Activated CD8-positive, alpha-beta memory T cell treated with anti-CD3 and anti-CD28 coated beads, Interleukin-2, amount 10 ng/mL, durations not matched to agents 7 days and 5 days (primary cell): ENCODE results near the gene ZNF576. TPM values are rescaled to one million over a fixed set of nuclear protein-coding genes. Genes with fewer than 3 reads are reported as not detected.
"Not testable (repeated sequence)": the region's sequence is repeated elsewhere in the genome, so short reads cannot be mapped to it uniquely, and the experiment has no call there.

Source experiments
- ATAC-seq: fragments of 150-1000 bp; cut with Tn5 transposase; one replicate; pipeline ENCODE4 v1.10.0; 2021; ENCODE audit warnings: moderate library complexity
- CTCF ChIA-PET: fragments of 350-600 bp; sonication (Branson Sonifier 250); formaldehyde crosslinking; loops from one replicate; lab custom pipeline; 2021; ENCODE audit warnings: antibody characterized with exemption; lab: Charles Lee
- DNase-seq: peaks from one replicate; pipeline ENCODE4 v3.0.0-alpha.2; 2020
- H3K27ac Mint-ChIP-seq: one replicate; pipeline ENCODE4 v1.8.0; 2021; ENCODE audit warnings: mild to moderate bottlenecking, mixed read lengths
- H3K27me3 Mint-ChIP-seq: one replicate; pipeline ENCODE4 v1.8.0; 2021; ENCODE audit warnings: mixed read lengths
- H3K36me3 Mint-ChIP-seq: one replicate; pipeline ENCODE4 v1.8.0; 2021; ENCODE audit warnings: mild to moderate bottlenecking, mixed read lengths
- H3K4me1 Mint-ChIP-seq: one replicate; pipeline ENCODE4 v1.8.0; 2021; ENCODE audit warnings: mixed read lengths
- H3K4me3 Mint-ChIP-seq: one replicate; pipeline ENCODE4 v1.8.0; 2021; ENCODE audit warnings: mild to moderate bottlenecking, moderate library complexity, mixed read lengths
- H3K9me3 Mint-ChIP-seq: one replicate; pipeline ENCODE4 v1.8.0; 2022; ENCODE audit warnings: low read depth, mixed read lengths
- total RNA-seq, 2 experiments: library from RNA; stranded (reverse); gene quantifications; one replicate each; pipeline ENCODE4 v1.2.3, GENCODE V29; 2021

Gene ZNF576
- total RNA-seq, 2 experiments from 2014 or later: 18.6 to 21.3 TPM

GRCh38 chr19:43641333-43641732 lies 44.9 kb downstream of the ZNF576 start:
- Mint-ChIP-seq H3K9me3 (no peaks in the 10 kb centered on the region), H3K36me3 (no peaks in the 10 kb centered on the region), H3K4me3 (peak overlapping the region; percentile 17)

GRCh38 chr19:43642531-43642930 lies 46.1 kb downstream of the ZNF576 start:
- no peaks in the 10 kb centered on the region for H3K9me3 Mint-ChIP-seq
- ATAC-seq (no peak), DNase-seq (no peak)
- peaks cover 12% of the 10 kb centered on the region for H3K4me1 Mint-ChIP-seq
- H3K27me3 Mint-ChIP-seq: peaks cover 34% of the 10 kb centered on the region
- no peak overlapping the region for H3K27ac Mint-ChIP-seq
- CTCF ChIA-PET: interaction anchor here (1.9 kb wide), 1 partner anchor 9 kb away, joined by 8 read pairs; no protein-coding TSS in a partner anchor
- no peak overlapping the region for H3K4me3 Mint-ChIP-seq
- no peaks in the 10 kb centered on the region for H3K36me3 Mint-ChIP-seq

More at GRCh38 chr19:43641333-43641732, 44.9 kb downstream of the ZNF576 start:
- Mint-ChIP-seq H3K4me1 (peaks cover 12% of the 10 kb centered on the region), H3K27ac (no peak overlapping the region), H3K27me3 (peaks cover 41% of the 10 kb centered on the region)
- DNase-seq (no peak), ATAC-seq (no peak)
- CTCF ChIA-PET: interaction anchor here (0.8 to 1.3 kb wide), 3 partner anchors 23 to 168 kb away, joined by 3 to 5 read pairs (median 3); no protein-coding TSS in a partner anchor

GRCh38 chr19:43643326-43643725 lies 46.9 kb downstream of the ZNF576 start:
- no peak overlapping the region for H3K4me3 Mint-ChIP-seq
- H3K4me1 Mint-ChIP-seq: peaks cover 12% of the 10 kb centered on the region
- no peak for ATAC-seq
- CTCF ChIA-PET: interaction anchor here (1.5 to 1.9 kb wide), 2 partner anchors 8 to 88 kb away, joined by 4 to 8 read pairs; no protein-coding TSS in a partner anchor
- H3K36me3 Mint-ChIP-seq: no peaks in the 10 kb centered on the region
- H3K9me3 Mint-ChIP-seq: no peaks in the 10 kb centered on the region
- H3K27ac Mint-ChIP-seq: no peak overlapping the region
- no peak for DNase-seq
- H3K27me3 Mint-ChIP-seq: peaks cover 26% of the 10 kb centered on the region

- H3K27me3 Mint-ChIP-seq: peaks cover 17% of the 10 kb centered on the region
- H3K4me3 Mint-ChIP-seq: no peak overlapping the region
- H3K36me3 Mint-ChIP-seq: no peaks in the 10 kb centered on the region
- CTCF ChIA-PET: interaction anchor here (1.5 kb wide), 1 partner anchor 89 kb away, joined by 4 read pairs; no protein-coding TSS in a partner anchor
- no peaks in the 10 kb centered on the region for H3K9me3 Mint-ChIP-seq
- no peak for ATAC-seq
- no peak overlapping the region for H3K27ac Mint-ChIP-seq
- no peak for DNase-seq
- peaks cover 10% of the 10 kb centered on the region for H3K4me1 Mint-ChIP-seq
These were observed 47.8 kb downstream of the ZNF576 start for GRCh38 chr19:43644181-43644580.

GRCh38 chr19:43648633-43649032 lies 52.2 kb downstream of the ZNF576 start:
- ATAC-seq (no peak), DNase-seq (no peak)
- H3K27ac Mint-ChIP-seq: no peak overlapping the region
- H3K4me3 Mint-ChIP-seq: no peak overlapping the region
- peaks cover 3% of the 10 kb centered on the region for H3K36me3 Mint-ChIP-seq
- CTCF ChIA-PET: interaction anchor here (1.1 kb wide), 1 partner anchor 93 kb away, joined by 3 read pairs; no protein-coding TSS in a partner anchor
- no peaks in the 10 kb centered on the region for H3K27me3 Mint-ChIP-seq
- H3K4me1 Mint-ChIP-seq: peaks cover 6% of the 10 kb centered on the region
- H3K9me3 Mint-ChIP-seq: no peaks in the 10 kb centered on the region

GRCh38 chr19:43649514-43649913 lies 53.1 kb downstream of the ZNF576 start:
- H3K27me3 Mint-ChIP-seq: no peaks in the 10 kb centered on the region
- ATAC-seq (no peak), DNase-seq (no peak)
- H3K4me3 Mint-ChIP-seq: no peak overlapping the region
- CTCF ChIA-PET: interaction anchor here (1.0 to 1.1 kb wide), 2 partner anchors 94 to 160 kb away, joined by 3 read pairs; no protein-coding TSS in a partner anchor
- peaks cover 4% of the 10 kb centered on the region for H3K36me3 Mint-ChIP-seq
- H3K9me3 Mint-ChIP-seq: no peaks in the 10 kb centered on the region
- no peak overlapping the region for H3K27ac Mint-ChIP-seq
- H3K4me1 Mint-ChIP-seq: peaks cover 6% of the 10 kb centered on the region

GRCh38 chr19:43650276-43650675 lies 53.9 kb downstream of the ZNF576 start:
- not testable (repeated sequence) for ATAC-seq, H3K27ac Mint-ChIP-seq, H3K4me3 Mint-ChIP-seq, H3K9me3 Mint-ChIP-seq, H3K4me1 Mint-ChIP-seq, H3K27me3 Mint-ChIP-seq, H3K36me3 Mint-ChIP-seq, DNase-seq
- CTCF ChIA-PET: interaction anchor here (1.0 to 2.2 kb wide), 2 partner anchors 24 to 159 kb away, joined by 3 to 6 read pairs; no protein-coding TSS in a partner anchor

Other genes starting within 250 kb of the ZNF576 start
- not detected for gene CD177, start 242.9 kb upstream of the ZNF576 start, total RNA-seq
- gene TEX101, start 181.7 kb upstream of the ZNF576 start, total RNA-seq: not detected
- gene LYPD3, start 131.0 kb upstream of the ZNF576 start, total RNA-seq: under 1 TPM; 0.23 to 0.33 TPM
- gene PHLDB3, start 91.8 kb upstream of the ZNF576 start, total RNA-seq: 10 to 100 TPM; 11.0 to 11.2 TPM
- gene ETHE1, start 69.4 kb upstream of the ZNF576 start, total RNA-seq: 10 to 100 TPM; 52.6 to 55.8 TPM
- 1 to 10 TPM; 2.9 to 3.7 TPM for gene ZNF575, start 63.4 kb upstream of the ZNF576 start, total RNA-seq
- gene XRCC1, start 21.1 kb upstream of the ZNF576 start, total RNA-seq: 10 to 100 TPM; 47.7 to 50.6 TPM
- 10 to 100 TPM; 16.8 to 19.7 TPM for gene PINLYP, start 20.8 kb upstream of the ZNF576 start, total RNA-seq
- gene IRGQ, start 461 bp upstream of the ZNF576 start, total RNA-seq: 10 to 100 TPM; 12.9 to 23.0 TPM
- under 1 TPM; 0.37 to 0.79 TPM for gene SRRM5, start 15.5 kb downstream of the ZNF576 start, total RNA-seq
- gene ZNF428, start 23.0 kb downstream of the ZNF576 start, total RNA-seq: 10 to 100 TPM; 23.0 to 23.2 TPM
- under 1 TPM; 0.09 to 0.12 TPM for gene CADM4, start 43.3 kb downstream of the ZNF576 start, total RNA-seq
- gene PLAUR, start 73.6 kb downstream of the ZNF576 start, total RNA-seq: 10 to 100 TPM; 10.3 to 10.4 TPM
- gene IRGC, start 119.5 kb downstream of the ZNF576 start, total RNA-seq: not detected
- gene SMG9, start 158.4 kb downstream of the ZNF576 start, total RNA-seq: 10 to 100 TPM; 62.3 to 74.7 TPM
- 10 to 100 TPM; 43.9 to 53.0 TPM for gene KCNN4, start 184.4 kb downstream of the ZNF576 start, total RNA-seq
- gene LYPD5, start 205.9 kb downstream of the ZNF576 start, total RNA-seq: under 1 TPM; 0.40 to 0.58 TPM
- 1 to 10 TPM; 5.2 to 6.5 TPM for gene ZNF283, start 230.7 kb downstream of the ZNF576 start, total RNA-seq